Uterus (tissue), 2 donors: ENCODE results near the gene GALNTL6.

Experiments used
- CTCF ChIP-seq, 4 experiments: fragments of 200-600 bp in 2 of 4; fragments of 450-650 bp in 2 of 4; sonication (generic) in 2 of 4; IDR thresholded peaks; one replicate each; pipeline ENCODE4 v1.5.1; 2016 to 2019; ENCODE audit warnings: antibody characterized with exemption in 4 of 4, mild to moderate bottlenecking in 2 of 4, moderate library complexity in 1 of 4
- POLR2A ChIP-seq, 2 donors: fragments of 450-650 bp; IDR thresholded peaks; one replicate each; pipeline ENCODE4 v1.6.1; 2016; ENCODE audit warnings: antibody characterized with exemption in 2 of 2, mild to moderate bottlenecking in 1 of 2, moderate library complexity in 1 of 2

GRCh38 chr4:172813359-172813923 is 1000.2 kb downstream of the GALNTL6 start:
- TF ChIP-seq POLR2A (IDR thresholded peaks at IDR 0.05): no peak
- TF ChIP-seq CTCF (IDR thresholded peaks at IDR 0.05): no peak
